GM12892 (cell line): ENCODE results near the gene KCNK16.

Experiments
- POLR2A ChIP-seq: IDR thresholded peaks from 2 replicates; pipeline ENCODE4 v1.6.1; 2011; ENCODE audit warnings: low read depth, low read length, control low read depth
- TAF1 ChIP-seq: IDR thresholded peaks from 2 replicates; pipeline ENCODE4 v1.6.1; 2011; ENCODE audit warnings: low read depth, mild to moderate bottlenecking, control low read depth, low read length, borderline replicate concordance

DNA sequence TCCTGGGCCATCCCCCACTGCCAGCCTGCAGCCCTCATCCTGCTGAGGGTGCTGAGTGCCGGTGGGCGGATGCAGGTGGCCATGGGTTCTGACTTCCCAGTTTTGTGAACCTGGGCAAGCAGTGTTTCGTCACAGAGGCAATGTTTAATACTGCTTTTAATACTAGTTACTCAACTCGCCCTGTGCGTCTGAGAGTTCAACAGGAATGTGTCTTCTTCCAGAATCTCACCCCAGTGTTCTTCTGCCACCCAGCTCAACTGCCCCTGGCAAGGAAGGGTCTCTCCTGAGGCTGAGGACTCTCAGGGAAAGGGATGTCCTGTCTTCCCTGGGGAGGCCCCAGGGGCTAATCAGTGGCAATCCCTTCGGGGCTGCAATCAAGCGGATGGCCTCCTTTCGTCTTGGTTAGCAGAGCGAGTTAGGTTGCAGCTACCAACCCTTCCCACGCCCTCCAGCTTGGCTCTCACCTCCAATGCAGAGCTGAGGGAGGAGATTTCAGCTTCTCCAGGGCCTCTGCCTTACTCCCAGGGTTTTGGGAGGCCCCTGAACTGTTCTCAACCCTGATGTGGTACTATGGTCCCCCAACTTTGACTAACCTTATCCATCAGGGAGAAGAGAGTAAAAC, 2.0 kb downstream of the KCNK16 start:
- TF ChIP-seq TAF1 (no peak), POLR2A (no peak)
